Medulla oblongata (tissue), 1 donor: ENCODE data around the gene SDF2.
"Not testable (repeated sequence)": the region's sequence is repeated elsewhere in the genome, so short reads cannot be mapped to it uniquely, and the experiment has no call there.

Experiments used
- DNase-seq: peaks from one replicate; pipeline ENCODE4 v3.0.0-alpha.2; 2015; ENCODE audit errors: extremely low spot score

Gene SDF2

GRCh38 chr17:28634206-28634865 is 27.4 kb downstream of the SDF2 start:
- DNase-seq: no peak

DNA sequence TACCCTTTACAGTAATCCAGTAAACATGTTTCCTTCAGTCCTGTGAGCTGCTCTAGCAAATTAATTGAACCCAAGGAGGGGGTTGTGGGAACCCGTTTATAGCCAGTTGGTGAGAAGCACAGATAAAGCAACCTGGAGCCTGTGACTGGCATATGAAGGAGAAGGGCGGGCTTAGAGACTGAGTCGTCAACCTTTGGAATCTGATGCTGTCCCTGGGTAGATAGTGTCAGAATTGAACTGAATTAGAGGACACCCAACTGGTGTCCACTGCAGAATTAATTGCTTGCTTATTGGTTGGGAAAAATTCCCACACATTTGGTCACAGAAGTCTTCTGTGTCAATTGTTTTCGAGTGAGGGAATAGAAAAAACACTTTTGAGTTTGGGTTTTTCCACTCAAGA is 34.9 kb downstream of the SDF2 start:
- no peak for DNase-seq

DNA sequence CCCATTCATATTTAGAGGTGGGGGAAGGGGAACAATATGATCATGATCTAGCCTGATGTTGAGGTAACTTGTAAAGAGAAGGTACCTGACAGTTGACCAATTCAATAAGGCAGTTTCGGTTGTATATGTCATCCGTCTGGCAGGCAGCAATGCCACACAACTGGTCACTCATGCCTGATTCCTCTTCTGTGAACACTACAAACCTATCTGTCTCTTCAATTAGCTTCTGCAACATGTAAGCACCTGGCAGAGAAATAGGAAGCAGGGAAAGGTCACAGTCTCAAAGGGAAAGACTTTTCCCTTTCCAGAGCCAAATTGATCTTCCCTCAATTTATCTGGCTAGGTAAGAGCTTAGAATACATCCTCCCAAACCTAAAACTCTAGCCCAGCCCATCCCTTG is 37.6 kb downstream of the SDF2 start:
- DNase-seq: no peak

DNA sequence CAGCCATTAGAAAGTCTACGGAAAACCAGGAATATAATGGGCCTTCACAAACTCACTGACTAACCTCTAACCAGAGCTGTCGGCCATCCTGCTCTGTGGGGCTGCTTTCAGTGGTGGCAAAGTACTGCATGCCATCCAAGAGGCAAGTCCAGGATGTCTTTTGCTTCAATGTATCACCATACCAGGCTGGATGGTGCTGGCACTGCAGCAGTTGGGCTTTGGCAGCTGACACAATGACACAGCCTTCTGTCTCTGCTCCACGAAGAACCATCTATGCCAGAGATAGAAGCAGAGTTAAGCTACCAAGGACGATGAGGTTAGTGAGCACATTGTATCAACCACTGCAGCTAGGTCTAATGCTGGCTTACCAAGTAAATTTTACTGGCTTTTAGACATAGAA is 38.0 kb downstream of the SDF2 start:
- DNase-seq: no peak

- no peak for DNase-seq
Observed at GRCh38 chr17:28622186-28622585, 39.5 kb downstream of the SDF2 start.

DNA sequence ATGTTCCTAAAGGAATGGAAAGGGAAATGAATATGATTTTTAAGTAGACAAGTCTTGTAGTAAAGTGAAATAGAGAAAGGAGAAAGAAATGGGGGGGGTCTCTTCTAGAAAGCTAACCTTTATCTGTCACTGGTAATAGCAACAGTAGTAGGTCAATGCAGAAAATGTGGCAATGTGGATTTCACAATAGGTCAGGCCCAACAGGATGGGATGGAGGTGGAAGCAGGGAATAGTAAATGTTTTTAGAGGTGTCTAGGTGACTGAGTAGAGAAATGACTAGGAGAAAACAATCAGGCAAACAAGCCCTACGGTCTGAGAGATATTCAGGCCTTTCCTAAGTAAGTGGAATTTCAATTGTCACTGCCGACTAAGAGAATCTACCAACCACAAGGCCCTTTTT is 41.7 kb downstream of the SDF2 start:
- no peak for DNase-seq

DNA sequence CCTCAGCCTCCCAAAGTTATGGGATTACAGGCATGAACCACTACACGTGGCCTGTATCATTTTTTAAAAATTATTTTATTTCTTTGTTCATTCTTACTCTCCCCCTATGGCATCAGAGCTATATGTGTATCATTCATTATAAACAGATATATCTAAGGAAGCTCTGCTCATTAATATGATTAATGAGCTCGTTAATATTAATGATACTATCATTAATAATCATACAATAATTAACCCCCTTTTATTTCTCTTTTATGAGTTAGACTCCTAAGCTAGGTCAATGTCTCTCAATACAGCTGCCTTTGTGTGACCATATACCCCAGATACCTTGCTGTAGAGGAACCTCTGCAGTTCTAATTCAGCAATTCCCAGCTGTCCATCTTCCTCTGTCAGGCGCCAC is 43.2 kb downstream of the SDF2 start:
- no peak for DNase-seq

DNA sequence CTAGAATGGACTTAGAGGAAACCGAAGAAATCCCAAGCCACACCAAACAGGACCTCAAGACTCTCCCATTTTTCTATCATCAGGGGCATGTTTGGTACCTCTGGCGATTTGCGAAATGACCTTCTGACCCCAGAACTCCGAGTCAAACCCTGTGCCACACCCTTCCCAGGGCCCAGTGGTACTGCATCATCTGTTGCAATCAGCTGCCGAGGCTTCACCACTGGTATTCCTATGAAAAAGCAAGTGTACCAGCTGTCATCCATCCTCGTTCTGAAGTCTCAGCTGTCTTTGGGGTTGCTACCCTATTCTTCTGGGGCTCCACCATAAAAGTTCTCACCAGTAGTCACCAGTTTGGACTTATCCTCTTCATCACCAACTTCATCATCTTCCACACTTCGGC is 45.4 kb downstream of the SDF2 start:
- no peak for DNase-seq

GRCh38 chr17:28615260-28615940 is 46.3 kb downstream of the SDF2 start:
- DNase-seq: no peak

DNA sequence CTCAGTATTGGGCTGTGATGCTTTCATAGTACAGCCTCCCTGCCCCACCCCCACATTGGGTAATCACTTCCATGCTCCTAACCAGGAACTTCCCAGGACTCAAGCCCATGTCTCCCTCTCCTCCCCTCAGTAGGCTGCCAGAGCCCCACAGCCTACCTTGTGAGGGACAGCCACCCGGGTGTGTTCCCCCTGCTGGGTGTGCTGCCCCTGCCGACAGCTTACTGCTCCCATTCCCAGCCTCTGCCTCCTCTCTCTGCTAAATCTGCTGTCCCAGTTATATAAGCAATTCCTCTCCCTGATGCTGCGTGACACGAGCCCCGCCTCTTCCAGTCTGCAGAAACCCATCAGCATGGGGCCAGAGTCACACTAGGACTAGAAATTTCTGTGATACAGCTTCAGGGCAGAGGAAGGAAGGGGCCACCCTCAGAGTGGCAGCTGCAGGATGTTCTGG is 47.8 kb downstream of the SDF2 start, which contains the start of gene RSKR:
RSKR (minus strand) TSS at position 255 of the 451 bp plus-strand sequence; CDS start at position 231, 24 bp downstream.
- DNase-seq: no peak

DNA sequence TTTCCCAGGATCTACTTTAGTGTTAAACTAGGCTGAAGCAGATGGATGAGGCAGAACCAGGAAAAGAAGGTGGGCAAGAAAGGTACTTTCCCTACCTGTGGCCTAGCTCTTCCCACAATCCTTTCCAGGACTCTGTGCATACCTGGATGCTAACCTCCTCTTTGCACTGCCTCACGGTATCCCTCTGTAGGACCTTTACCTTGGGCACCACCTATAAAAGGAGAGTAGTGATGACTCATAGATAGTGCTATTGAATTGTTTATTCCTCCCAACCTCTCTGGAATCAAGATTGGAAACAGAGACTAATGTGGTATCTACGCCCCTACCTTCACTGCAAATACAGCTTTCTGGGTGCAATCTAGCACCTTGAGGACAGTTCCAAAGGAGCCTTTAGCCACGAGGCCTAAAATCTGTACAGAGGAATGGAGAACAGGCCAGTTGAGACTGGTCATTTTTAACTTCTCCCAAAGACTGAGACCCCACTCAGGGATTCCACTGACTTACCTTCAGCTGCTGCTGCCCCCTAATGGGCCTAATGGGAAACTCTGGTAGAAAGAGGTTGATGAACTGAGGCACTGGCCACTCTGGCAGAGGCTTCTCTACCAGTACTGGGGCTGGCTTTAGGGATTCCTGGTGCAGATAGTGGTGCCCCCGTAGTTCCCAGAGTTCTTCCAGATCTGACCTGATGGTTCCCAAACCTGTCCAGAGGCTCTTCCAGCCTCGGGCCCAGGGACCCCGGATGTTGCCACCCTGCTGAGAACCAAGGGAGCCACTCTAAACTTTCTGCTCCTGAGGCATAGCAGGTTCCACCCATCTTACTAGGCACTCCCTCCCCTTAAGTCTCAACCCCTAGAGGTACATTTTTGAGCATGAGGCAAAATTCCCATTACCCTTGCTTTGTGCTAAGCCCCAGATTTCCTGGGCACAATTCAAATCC is 48.5 kb downstream of the SDF2 start:
- peak; percentile 62 for DNase-seq

GRCh38 chr17:28612531-28612930 is 49.2 kb downstream of the SDF2 start:
- DNase-seq: no peak

GRCh38 chr17:28610376-28610775 is 51.3 kb downstream of the SDF2 start:
- no peak for DNase-seq

- DNase-seq: not testable (repeated sequence)
Observed at GRCh38 chr17:28604031-28604430, 57.7 kb downstream of the SDF2 start.

- DNase-seq: peak; percentile 45
Observed at GRCh38 chr17:28599311-28600184, 62.2 kb downstream of the SDF2 start.

DNA sequence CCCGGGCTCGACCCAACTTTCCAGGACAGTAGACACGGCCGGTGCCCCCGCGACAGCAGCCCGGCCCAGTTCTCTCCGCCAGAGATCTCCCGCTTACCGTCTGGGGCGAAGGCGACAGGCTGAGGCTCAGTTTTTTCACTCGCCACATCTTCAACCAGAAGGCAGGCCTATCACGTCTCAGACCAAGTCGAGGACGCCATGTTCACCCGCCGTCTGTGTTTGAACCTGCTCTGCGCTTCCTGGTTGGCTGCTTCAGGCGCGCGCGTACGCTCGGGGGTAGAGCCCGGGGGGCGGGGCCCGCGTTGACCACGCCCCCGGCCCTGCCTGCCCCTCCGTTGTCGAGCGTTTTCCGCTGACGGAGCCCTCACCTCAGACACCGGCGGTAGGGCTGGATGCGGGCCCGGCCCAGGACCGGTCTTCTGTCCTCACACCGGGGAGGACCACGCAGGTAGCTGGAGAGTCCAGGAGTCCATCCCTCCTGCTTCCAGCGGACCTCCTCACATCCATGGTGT is 62.9 kb downstream of the SDF2 start, which contains the start of gene SPAG5:
SPAG5 (minus strand) TSS at position 227 of the 512 bp plus-strand sequence; CDS start at position 148, 79 bp downstream.
- DNase-seq: peak; percentile 93

DNA sequence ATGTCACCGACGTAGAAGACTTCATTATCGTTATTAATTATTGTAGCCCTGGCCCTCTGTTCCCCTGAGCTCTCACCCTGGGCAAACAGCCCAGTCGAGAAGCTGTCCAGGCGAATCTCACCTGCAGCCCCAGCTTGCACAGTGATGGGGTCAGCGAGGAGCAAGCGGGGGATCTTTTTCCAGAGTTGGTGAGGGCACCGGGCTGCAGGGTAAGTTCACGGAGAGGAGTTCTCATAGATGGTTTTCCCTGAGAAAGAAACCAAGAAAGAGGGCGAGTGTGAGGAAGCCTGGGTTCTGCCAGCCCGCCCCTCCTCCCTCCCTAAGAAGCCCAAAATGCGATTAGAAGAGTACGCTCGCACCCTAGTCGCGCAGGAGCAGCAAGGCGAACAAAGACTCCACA is 63.3 kb downstream of the SDF2 start:
- DNase-seq: no peak
